MCF 10A (cell line): Measurements from ENCODE around the gene INTS14. TPM values are rescaled to one million over a fixed set of nuclear protein-coding genes. Genes with fewer than 3 reads are reported as not detected.

Experiments
- BruUV-seq: library from RNA; stranded (reverse); fragments of 400-500 nt; replicated peaks from 2 replicates; lab custom pipeline; 2021; lab: Mats Ljungman, UMichigan
- CTCF ChIA-PET: fragments of 300-600 bp; sonication (Branson Sonifier 250); formaldehyde crosslinking; extraction: SDS; loops from one replicate; lab custom pipeline; 2021; ENCODE audit warnings: antibody characterized with exemption, inconsistent platforms; lab: Yijun Ruan, JAX
- POLR2A ChIA-PET: fragments of 300-600, 350-650 bp; sonication (Branson Sonifier 250); formaldehyde crosslinking; extraction: SDS; loops from one replicate; lab custom pipeline; 2020; ENCODE audit warnings: antibody characterized with exemption, inconsistent platforms; lab: Yijun Ruan, JAX
- DNase-seq: peaks from one replicate; pipeline ENCODE4 v3.0.0-alpha.2; 2018; ENCODE audit not compliant: unreplicated experiment
- H3K27ac Mint-ChIP-seq: one replicate; pipeline ENCODE4 v1.8.0; 2022; ENCODE audit warnings: mild to moderate bottlenecking, low read depth, mixed read lengths; ENCODE audit not compliant: unreplicated experiment
- H3K27me3 Mint-ChIP-seq: one replicate; pipeline ENCODE4 v1.8.0; 2022; ENCODE audit warnings: mixed read lengths; ENCODE audit not compliant: insufficient read depth, unreplicated experiment
- H3K36me3 Mint-ChIP-seq: one replicate; pipeline ENCODE4 v1.8.0; 2022; ENCODE audit warnings: mild to moderate bottlenecking, moderate library complexity, mixed read lengths; ENCODE audit not compliant: insufficient read depth, unreplicated experiment
- H3K4me1 Mint-ChIP-seq: one replicate; pipeline ENCODE4 v1.8.0; 2022; ENCODE audit warnings: mixed read lengths; ENCODE audit not compliant: insufficient read depth, unreplicated experiment
- H3K4me3 Mint-ChIP-seq: one replicate; pipeline ENCODE4 v1.8.0; 2022; ENCODE audit warnings: mild to moderate bottlenecking, moderate library complexity, mixed read lengths; ENCODE audit not compliant: unreplicated experiment
- H3K9me3 Mint-ChIP-seq: one replicate; pipeline ENCODE4 v1.8.0; 2022; ENCODE audit warnings: mixed read lengths; ENCODE audit not compliant: unreplicated experiment
- intact Hi-C: fragments of 100-400 bp; cut with micrococcal nuclease; formaldehyde crosslinking; loops from 2 replicates; pipeline ENCODE4 v1.14.1; 2022
- total RNA-seq: library from RNA; stranded (reverse); gene quantifications from 2 replicates; pipeline ENCODE4 v1.2.3, GENCODE V29; 2022
- TF ChIP-seq, protein P1 (sequence below): fragments of 200-600 bp; IDR thresholded peaks from one replicate; pipeline ENCODE4 v1.8.0; 2022; ENCODE audit warnings: antibody characterized with exemption, mild to moderate bottlenecking; ENCODE audit not compliant: unreplicated experiment

INTS14 gene
- total RNA-seq, 1 experiment from 2014 or later = 47.0 TPM

DNA sequence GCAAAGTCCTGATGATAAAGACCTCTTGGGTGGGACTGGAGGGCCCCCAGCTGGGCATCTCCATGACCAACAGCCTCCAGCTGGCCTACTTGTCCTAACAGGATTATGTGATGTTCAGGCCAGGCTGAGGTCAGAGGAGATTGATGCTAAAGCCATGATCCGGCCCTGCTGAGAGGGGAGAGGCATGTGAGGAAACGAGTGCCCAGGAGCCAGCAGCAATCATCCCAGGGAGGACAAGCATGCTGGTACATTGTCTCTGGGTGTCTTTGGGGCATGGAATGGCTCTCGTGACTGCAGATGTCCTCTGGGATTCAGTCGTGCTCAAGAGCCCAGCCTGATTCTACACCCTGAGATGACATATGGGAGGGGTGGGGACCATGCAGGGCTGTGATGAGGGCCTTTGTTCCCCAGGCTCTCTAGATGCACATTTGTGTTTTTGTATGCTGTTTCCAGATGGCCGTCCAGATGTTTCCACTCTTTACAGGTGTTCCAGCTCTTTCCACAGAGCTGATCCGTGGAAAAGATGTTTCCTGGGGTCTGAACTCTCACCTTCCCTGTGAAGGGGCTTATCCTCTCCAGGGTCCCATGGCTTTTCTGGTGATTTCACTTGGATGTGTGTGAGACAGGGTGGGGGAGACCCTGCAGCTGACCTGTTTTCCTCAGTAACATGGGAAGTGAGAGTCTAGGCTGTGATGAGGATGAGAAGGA, 31.0 kb upstream of the INTS14 start:
- Mint-ChIP-seq H3K4me3 (no peak overlapping the region), H3K27me3 (no peaks in the 10 kb centered on the region), H3K27ac (no peak overlapping the region), H3K4me1 (peaks cover 8% of the 10 kb centered on the region), H3K9me3 (no peaks in the 10 kb centered on the region), H3K36me3 (no peaks in the 10 kb centered on the region)
- DNase-seq = no peak
- TF ChIP-seq, protein P1, sequence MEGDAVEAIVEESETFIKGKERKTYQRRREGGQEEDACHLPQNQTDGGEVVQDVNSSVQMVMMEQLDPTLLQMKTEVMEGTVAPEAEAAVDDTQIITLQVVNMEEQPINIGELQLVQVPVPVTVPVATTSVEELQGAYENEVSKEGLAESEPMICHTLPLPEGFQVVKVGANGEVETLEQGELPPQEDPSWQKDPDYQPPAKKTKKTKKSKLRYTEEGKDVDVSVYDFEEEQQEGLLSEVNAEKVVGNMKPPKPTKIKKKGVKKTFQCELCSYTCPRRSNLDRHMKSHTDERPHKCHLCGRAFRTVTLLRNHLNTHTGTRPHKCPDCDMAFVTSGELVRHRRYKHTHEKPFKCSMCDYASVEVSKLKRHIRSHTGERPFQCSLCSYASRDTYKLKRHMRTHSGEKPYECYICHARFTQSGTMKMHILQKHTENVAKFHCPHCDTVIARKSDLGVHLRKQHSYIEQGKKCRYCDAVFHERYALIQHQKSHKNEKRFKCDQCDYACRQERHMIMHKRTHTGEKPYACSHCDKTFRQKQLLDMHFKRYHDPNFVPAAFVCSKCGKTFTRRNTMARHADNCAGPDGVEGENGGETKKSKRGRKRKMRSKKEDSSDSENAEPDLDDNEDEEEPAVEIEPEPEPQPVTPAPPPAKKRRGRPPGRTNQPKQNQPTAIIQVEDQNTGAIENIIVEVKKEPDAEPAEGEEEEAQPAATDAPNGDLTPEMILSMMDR = no peak
- intact Hi-C loops = no loop called here
- ChIA-PET POLR2A (interaction anchor here (0.6 kb wide), 1 partner anchor 67 kb away, joined by 3 read pairs; no protein-coding TSS in a partner anchor), CTCF (interaction anchor here (0.6 to 1.4 kb wide), 7 partner anchors 10 to 211 kb away, joined by 3 to 5 read pairs (median 4); no protein-coding TSS in a partner anchor)
- BruUV-seq = no TSS peak

DNA sequence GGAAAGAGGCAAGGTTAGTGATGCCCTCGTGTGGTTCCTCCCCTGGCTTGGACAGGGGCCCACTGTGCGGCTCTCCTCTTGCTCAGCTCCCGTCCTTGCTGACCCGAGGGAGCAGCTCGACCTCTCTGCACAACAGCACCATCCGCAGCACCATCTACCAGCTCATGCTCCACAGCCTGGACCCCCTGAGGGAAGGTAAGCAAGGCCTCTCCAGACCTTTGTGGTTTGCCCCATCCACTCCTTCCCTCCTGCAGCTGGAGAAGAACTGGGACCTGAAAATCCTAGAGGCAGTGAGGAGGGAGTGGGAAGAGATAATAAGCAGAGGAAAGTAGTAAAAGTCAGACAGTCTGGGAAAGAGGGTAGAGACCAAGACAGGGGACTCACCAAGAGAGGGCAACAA, 28.6 kb upstream of the INTS14 start:
- no peak for DNase-seq
- peaks cover 9% of the 10 kb centered on the region for H3K4me1 Mint-ChIP-seq
- no peaks in the 10 kb centered on the region for H3K27me3 Mint-ChIP-seq
- no peak overlapping the region for H3K27ac Mint-ChIP-seq
- intact Hi-C loops = loop anchor here (2.0 to 5.0 kb wide), 2 partner anchors 217 to 323 kb away; no protein-coding TSS in a partner anchor
- H3K36me3 Mint-ChIP-seq = no peaks in the 10 kb centered on the region
- TF ChIP-seq, protein P1 = no peak
- CTCF ChIA-PET = interaction anchor here (0.5 to 3.8 kb wide), 20 partner anchors 10 to 654 kb away, joined by 3 to 24 read pairs (median 6); partner anchors contain the start of genes DIS3L, INTS14 and SLC24A1
- no TSS peak for BruUV-seq
- H3K9me3 Mint-ChIP-seq = no peaks in the 10 kb centered on the region
- H3K4me3 Mint-ChIP-seq = no peak overlapping the region
- POLR2A ChIA-PET = no interaction called here

DNA sequence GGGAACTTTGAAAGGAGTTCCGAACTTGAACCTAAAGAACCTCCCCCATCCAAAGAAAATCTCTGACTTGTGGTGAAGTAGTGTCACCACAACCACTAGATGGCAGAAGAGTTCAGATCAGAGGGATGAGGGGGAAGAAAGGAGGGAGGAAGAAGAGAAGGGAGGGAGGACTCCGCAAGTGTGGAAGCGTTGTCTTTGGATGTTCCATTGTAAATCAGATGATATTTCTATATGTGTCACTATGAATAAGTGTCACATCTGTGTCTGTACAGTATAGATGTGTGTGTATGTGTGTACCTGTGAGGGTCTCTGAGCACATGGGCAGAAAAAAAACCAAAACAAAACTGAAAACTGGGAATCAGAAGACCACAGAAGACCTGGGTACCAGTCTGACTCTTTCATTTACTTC, 27.8 kb upstream of the INTS14 start:
- Mint-ChIP-seq H3K27me3 (no peaks in the 10 kb centered on the region), H3K4me1 (peaks cover 17% of the 10 kb centered on the region), H3K9me3 (no peaks in the 10 kb centered on the region), H3K36me3 (no peaks in the 10 kb centered on the region), H3K4me3 (no peak overlapping the region), H3K27ac (no peak overlapping the region)
- CTCF ChIA-PET = interaction anchor here (0.6 to 3.8 kb wide), 34 partner anchors 8 to 1971 kb away, joined by 3 to 24 read pairs (median 4); partner anchors contain the start of genes DIS3L and SLC24A1
- TF ChIP-seq, protein P1 = peak; percentile 73
- POLR2A ChIA-PET = interaction anchor here (0.7 to 1.0 kb wide), 4 partner anchors 194 to 780 kb away, joined by 3 to 4 read pairs (median 3); no protein-coding TSS in a partner anchor
- intact Hi-C loops = loop anchor here (1.0 to 5.0 kb wide), 3 partner anchors 191 to 324 kb away; no protein-coding TSS in a partner anchor
- DNase-seq = peak; percentile 86
- BruUV-seq = no TSS peak

DNA sequence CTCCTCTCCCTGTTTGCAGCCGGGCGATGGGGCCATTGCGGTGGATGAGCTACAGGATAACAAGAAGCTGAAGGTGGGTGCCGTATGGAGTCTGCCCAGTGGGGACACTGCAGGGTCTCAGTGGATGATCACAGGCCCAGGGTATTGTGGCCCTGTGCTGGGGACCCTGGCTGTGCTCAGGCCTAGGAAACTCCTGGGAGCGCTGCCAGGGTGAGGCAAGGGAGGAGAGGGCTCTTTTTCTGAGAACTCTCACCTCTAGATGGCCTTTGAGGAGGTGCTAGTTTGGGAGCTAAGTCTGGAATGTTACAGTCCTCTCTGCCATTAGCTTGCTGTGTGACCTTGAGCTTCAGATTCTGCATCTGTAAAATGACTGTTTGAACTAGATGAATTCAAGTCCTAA, 27.2 kb upstream of the INTS14 start:
- intact Hi-C loops = loop anchor here (1.0 to 5.0 kb wide), 3 partner anchors 191 to 324 kb away; no protein-coding TSS in a partner anchor
- no TSS peak for BruUV-seq
- no peak for DNase-seq
- Mint-ChIP-seq H3K4me1 (peaks cover 20% of the 10 kb centered on the region), H3K27ac (no peak overlapping the region), H3K27me3 (no peaks in the 10 kb centered on the region), H3K36me3 (no peaks in the 10 kb centered on the region), H3K4me3 (no peak overlapping the region), H3K9me3 (no peaks in the 10 kb centered on the region)
- CTCF ChIA-PET = interaction anchor here (0.6 to 3.8 kb wide), 32 partner anchors 8 to 1971 kb away, joined by 3 to 24 read pairs (median 4); partner anchors contain the start of genes RAB11A and SLC24A1
- POLR2A ChIA-PET = interaction anchor here (0.7 to 1.0 kb wide), 5 partner anchors 27 to 779 kb away, joined by 3 to 5 read pairs (median 3); partner anchors contain the start of gene INTS14
- TF ChIP-seq, protein P1 = no peak
